Suprapubic skin (tissue), 3 donors: ENCODE data around the gene XPC.

Experiments
- POLR2A ChIP-seq, 2 donors: fragments of 450-650 bp; IDR thresholded peaks; one replicate each; pipeline ENCODE4 v1.6.1; 2017; ENCODE audit warnings: antibody characterized with exemption in 2 of 2, mild to moderate bottlenecking in 2 of 2, moderate library complexity in 2 of 2
- TF ChIP-seq, protein P1 (sequence below), 2 donors: fragments of 200-600 bp in 1 of 2; fragments of 450-650 bp in 1 of 2; sonication (generic) in 1 of 2; IDR thresholded peaks; one replicate each; pipeline ENCODE4 v1.5.1; 2016 to 2019; ENCODE audit warnings: antibody characterized with exemption in 2 of 2, mild to moderate bottlenecking in 1 of 2, moderate library complexity in 1 of 2

DNA sequence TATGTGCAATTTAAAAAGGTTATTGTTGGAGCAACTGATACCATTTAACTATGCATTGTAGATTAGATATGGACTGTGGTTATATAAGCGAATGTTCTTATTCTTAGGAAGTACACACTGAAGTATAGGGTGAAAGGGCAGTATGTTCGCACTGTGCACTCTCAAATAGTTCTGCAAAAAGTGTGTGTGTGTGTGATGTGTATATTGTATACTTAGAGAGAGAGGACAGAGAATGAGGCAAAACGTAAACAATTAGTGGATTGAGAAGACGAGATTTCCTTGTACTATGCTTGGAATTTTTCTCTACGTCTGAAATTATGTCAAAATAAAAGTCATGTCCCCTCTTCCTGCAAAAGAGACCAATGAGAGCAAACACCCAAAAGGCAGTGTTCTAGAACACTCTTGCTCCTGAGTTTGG is 30.6 kb upstream of the XPC start:
- TF ChIP-seq, protein P1, sequence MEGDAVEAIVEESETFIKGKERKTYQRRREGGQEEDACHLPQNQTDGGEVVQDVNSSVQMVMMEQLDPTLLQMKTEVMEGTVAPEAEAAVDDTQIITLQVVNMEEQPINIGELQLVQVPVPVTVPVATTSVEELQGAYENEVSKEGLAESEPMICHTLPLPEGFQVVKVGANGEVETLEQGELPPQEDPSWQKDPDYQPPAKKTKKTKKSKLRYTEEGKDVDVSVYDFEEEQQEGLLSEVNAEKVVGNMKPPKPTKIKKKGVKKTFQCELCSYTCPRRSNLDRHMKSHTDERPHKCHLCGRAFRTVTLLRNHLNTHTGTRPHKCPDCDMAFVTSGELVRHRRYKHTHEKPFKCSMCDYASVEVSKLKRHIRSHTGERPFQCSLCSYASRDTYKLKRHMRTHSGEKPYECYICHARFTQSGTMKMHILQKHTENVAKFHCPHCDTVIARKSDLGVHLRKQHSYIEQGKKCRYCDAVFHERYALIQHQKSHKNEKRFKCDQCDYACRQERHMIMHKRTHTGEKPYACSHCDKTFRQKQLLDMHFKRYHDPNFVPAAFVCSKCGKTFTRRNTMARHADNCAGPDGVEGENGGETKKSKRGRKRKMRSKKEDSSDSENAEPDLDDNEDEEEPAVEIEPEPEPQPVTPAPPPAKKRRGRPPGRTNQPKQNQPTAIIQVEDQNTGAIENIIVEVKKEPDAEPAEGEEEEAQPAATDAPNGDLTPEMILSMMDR (IDR thresholded peaks at IDR 0.05), result no peak
- TF ChIP-seq POLR2A (IDR thresholded peaks at IDR 0.05), result no peak
